ENCODE measurements around the gene ZBTB7C.

GRCh38 chr18:48098538-48098937 lies 310.6 kb downstream of the ZBTB7C start:
- TF ChIP-seq ZNF404 (tag by site-specific recombination; IDR thresholded peaks at IDR 0.05): no peak
- TF ChIP-seq CTCF (tag by site-specific recombination; IDR thresholded peaks at IDR 0.05): no peak
- TF ChIP-seq KLF9 (tag by site-specific recombination; IDR thresholded peaks at IDR 0.05; ENCODE audit: low read depth): no peak
- TF ChIP-seq, protein P1, sequence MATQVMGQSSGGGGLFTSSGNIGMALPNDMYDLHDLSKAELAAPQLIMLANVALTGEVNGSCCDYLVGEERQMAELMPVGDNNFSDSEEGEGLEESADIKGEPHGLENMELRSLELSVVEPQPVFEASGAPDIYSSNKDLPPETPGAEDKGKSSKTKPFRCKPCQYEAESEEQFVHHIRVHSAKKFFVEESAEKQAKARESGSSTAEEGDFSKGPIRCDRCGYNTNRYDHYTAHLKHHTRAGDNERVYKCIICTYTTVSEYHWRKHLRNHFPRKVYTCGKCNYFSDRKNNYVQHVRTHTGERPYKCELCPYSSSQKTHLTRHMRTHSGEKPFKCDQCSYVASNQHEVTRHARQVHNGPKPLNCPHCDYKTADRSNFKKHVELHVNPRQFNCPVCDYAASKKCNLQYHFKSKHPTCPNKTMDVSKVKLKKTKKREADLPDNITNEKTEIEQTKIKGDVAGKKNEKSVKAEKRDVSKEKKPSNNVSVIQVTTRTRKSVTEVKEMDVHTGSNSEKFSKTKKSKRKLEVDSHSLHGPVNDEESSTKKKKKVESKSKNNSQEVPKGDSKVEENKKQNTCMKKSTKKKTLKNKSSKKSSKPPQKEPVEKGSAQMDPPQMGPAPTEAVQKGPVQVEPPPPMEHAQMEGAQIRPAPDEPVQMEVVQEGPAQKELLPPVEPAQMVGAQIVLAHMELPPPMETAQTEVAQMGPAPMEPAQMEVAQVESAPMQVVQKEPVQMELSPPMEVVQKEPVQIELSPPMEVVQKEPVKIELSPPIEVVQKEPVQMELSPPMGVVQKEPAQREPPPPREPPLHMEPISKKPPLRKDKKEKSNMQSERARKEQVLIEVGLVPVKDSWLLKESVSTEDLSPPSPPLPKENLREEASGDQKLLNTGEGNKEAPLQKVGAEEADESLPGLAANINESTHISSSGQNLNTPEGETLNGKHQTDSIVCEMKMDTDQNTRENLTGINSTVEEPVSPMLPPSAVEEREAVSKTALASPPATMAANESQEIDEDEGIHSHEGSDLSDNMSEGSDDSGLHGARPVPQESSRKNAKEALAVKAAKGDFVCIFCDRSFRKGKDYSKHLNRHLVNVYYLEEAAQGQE (tag by site-specific recombination; IDR thresholded peaks at IDR 0.05): no peak
- no peak for TF ChIP-seq ZNF157 (tag by site-specific recombination; IDR thresholded peaks at IDR 0.05)
- TF ChIP-seq ZNF670 (tag by site-specific recombination; IDR thresholded peaks at IDR 0.05; ENCODE audit: low read depth): no peak
- no peak for TF ChIP-seq ZNF350 (tag by site-specific recombination; IDR thresholded peaks at IDR 0.05)
- no peak for TF ChIP-seq ZBTB10 (tag by site-specific recombination; IDR thresholded peaks at IDR 0.05)
- no peak for TF ChIP-seq ZNF626 (tag by site-specific recombination; IDR thresholded peaks at IDR 0.05)
- TF ChIP-seq ZNF266 (tag by site-specific recombination; IDR thresholded peaks at IDR 0.05; ENCODE audit: low read depth): no peak
- no peak for TF ChIP-seq ZNF274 (IDR thresholded peaks at IDR 0.05; ENCODE audit: low read length)
- no peak for TF ChIP-seq ZNF274 (tag by site-specific recombination; IDR thresholded peaks at IDR 0.05; ENCODE audit: borderline replicate concordance)
- TF ChIP-seq ZNF610 (tag by site-specific recombination; IDR thresholded peaks at IDR 0.05; ENCODE audit: borderline replicate concordance): no peak
